ENCODE results near the gene NTM.
"Not testable (repeated sequence)": the region's sequence is repeated elsewhere in the genome, so short reads cannot be mapped to it uniquely, and the experiment has no call there.

NTM gene

GRCh38 chr11:131495423-131495822, 125.0 kb downstream of the NTM start:
- no peak for DNase-seq (ENCODE audit: low read depth in 2 of 2, low spot score in 1 of 2)

DNA sequence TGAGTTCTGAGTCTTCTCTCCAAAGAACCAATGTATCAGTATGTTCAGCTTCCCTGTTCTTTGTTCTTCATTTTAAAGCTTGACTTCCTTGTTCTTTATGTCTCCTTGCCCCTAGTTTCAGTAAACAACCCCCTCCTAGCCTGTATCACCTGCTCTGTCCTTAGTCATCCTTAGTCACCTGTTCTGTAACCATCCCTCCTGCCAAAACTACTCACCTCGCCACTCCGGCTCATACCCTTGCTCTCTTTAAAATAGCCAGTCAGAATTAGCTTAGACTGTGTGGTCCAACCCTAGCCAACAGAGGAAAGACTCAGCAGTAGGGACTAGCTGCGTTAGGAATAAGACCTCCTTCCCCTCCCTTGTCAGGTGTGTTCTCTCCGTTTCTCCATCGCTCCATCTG, 127.3 kb downstream of the NTM start:
- not testable (repeated sequence) for DNase-seq (ENCODE audit: low read depth in 2 of 2, low spot score in 1 of 2)

GRCh38 chr11:131498631-131499160, 128.3 kb downstream of the NTM start:
- no peak for DNase-seq (ENCODE audit: low read depth in 2 of 2, low spot score in 1 of 2)

- DNase-seq (ENCODE audit: low read depth in 2 of 2, low spot score in 1 of 2): no peak
Observed at GRCh38 chr11:131499199-131499598, 128.8 kb downstream of the NTM start.

DNA sequence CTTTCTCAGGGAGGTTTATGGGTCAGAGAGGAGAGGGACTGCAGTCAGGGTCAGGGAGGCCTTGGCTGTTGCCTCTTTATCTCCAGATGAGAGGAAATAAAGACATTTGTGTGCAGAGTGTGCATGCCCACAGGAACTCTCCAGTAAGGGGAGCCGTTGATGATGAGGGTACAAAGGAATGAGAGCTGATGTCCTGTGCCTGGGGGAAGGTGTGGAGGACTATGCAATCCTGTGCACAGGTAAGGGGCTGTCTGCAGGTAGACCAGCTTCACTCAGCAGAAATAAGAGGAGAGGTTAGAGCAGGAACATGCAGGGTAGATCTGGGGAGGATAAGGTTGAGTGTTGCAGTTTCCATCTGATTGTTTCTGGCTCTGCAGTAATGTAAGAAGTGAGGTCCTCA, 132.6 kb downstream of the NTM start:
- no peak for DNase-seq (ENCODE audit: low read depth in 2 of 2, low spot score in 1 of 2)

GRCh38 chr11:131504199-131504949, 134.0 kb downstream of the NTM start:
- DNase-seq (ENCODE audit: low read depth in 2 of 2, low spot score in 1 of 2): no peak

- no peak for DNase-seq (ENCODE audit: low read depth in 2 of 2, low spot score in 1 of 2)
Observed at GRCh38 chr11:131506348-131506747, 135.9 kb downstream of the NTM start.

GRCh38 chr11:131510662-131511061, 140.2 kb downstream of the NTM start:
- no peak for DNase-seq (ENCODE audit: low read depth in 2 of 2, low spot score in 1 of 2)

- no peak for DNase-seq (ENCODE audit: low read depth in 2 of 2, low spot score in 1 of 2)
Observed at GRCh38 chr11:131511794-131512193, 141.4 kb downstream of the NTM start.

DNA sequence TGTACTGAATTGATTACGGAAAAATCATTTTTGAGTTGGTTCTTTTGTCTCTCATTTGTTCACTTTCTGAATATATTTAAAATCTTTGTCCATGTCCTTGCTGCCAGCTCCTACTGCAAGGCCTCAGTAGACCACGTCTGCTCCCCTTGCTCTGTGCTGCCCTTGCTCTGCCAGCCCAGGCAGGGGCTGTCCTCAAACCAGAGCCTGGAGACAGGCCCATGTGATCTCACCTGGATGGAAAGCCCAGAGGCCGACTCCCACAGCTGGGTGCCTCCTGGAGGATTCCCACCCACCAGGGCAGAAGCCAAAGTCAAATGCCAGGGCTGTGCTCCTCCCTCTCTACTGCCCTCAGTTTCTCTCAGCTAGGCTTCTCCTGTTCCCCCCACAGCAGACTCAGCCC, 141.8 kb downstream of the NTM start:
- no peak for DNase-seq (ENCODE audit: low read depth in 2 of 2, low spot score in 1 of 2)

DNA sequence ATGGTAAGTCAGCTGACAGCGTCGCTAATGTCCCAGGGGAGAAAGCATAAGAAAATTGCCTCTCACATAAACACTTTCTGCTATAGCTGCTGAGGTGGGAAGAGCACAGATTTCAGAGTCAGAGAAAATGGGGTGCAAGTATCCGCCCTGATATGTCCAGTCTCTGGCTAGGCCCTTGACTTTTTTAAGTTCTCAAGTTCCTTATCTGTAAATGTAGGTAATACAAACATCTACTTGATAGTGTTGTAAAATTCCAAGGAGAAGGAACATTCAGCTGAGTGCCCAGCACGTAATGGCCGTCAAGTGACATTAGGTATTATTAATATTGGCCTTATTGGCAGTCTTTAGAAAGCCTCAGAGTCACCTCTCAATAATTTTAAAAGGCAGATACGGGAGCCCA, 143.6 kb downstream of the NTM start:
- no peak for DNase-seq (ENCODE audit: low read depth in 2 of 2, low spot score in 1 of 2)

GRCh38 chr11:131518305-131518838, 148.0 kb downstream of the NTM start:
- DNase-seq (ENCODE audit: low read depth in 2 of 2, low spot score in 1 of 2): no peak

DNA sequence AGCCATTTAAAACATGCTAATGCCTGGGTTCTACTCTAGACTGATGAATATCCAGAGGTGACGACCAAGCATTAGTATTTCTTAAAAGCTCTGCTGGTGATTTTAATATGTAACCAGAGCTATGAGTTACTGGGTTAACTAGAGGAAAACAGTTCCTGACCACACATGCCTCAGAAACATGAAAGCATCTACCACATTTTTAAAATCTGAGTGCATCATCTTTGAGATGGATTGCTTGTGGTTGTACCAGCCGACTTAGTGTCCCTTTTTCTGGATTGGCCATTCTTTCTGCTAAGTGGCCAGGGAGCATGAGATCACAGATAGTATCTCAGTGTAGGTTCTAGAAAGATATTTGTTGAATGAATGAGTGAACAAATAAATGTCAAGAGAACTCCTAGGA, 152.4 kb downstream of the NTM start:
- DNase-seq (ENCODE audit: low read depth in 2 of 2, low spot score in 1 of 2): no peak

DNA sequence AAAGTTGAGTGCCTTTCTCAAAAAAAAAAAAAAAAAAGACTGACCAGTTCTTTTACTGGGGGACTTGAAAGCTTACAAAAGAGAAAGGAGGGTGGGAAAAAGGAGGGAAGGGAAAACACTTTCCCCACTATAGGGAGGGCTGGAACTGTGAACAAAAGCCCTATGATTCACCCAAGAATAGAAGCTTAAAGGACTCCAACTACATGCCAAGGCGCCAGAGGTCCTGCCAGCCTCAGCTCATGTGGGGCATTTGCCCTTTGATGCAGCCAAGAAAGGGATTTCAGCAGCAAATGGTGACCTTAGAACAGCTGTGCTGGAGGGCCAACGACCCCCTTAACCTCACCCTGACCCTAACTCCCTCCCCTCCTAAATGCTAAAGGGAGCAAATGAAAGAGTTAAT, 160.0 kb downstream of the NTM start:
- no peak for DNase-seq (ENCODE audit: low read depth in 2 of 2, low spot score in 1 of 2)

GRCh38 chr11:131533149-131533548, 162.7 kb downstream of the NTM start:
- no peak for DNase-seq (ENCODE audit: low read depth in 2 of 2, low spot score in 1 of 2)

DNA sequence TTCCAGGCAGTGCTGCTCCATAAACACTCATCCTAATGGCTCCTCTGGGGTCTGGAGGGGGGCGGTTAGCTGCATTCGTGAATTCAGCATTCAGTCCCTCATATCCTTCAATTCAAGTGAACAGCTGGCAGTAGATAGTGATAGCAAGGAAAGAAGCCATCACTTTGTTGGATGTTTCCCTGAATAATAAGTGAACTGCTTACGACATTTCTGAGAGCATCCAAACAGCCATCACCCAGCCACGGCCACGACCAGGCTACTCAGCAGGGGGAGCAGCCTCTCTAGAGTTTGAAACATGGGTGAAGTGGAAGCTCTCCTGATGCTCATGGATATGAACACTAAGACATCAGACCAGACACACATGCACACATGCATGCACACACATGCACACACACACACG, 163.6 kb downstream of the NTM start:
- DNase-seq (ENCODE audit: low read depth in 2 of 2, low spot score in 1 of 2): no peak

- DNase-seq (ENCODE audit: low read depth in 2 of 2, low spot score in 1 of 2): no peak
Observed at GRCh38 chr11:131534611-131535010, 164.2 kb downstream of the NTM start.

DNA sequence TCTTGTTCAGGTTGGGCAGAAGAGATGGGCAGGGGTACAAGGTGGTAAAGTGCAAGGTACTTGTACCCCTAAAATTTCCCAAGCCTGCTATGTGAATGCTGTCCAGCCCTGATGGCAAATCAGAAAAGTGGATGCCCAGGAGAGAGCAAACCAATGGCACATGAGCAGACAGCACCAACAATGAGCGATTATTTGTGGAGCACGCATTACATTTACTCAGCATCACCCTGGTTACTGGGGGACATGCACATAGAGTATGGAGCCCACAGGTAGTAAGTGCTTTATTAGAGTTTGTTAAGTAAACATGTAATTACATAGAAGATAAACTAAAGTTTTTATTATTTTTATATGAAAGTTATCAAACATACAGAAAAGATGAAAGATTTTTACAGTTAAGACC, 165.7 kb downstream of the NTM start:
- no peak for DNase-seq (ENCODE audit: low read depth in 2 of 2, low spot score in 1 of 2)

GRCh38 chr11:131537196-131537595, 166.8 kb downstream of the NTM start:
- DNase-seq (ENCODE audit: low read depth in 2 of 2, low spot score in 1 of 2): no peak

GRCh38 chr11:131537748-131538147, 167.3 kb downstream of the NTM start:
- no peak for DNase-seq (ENCODE audit: low read depth in 2 of 2, low spot score in 1 of 2)

DNA sequence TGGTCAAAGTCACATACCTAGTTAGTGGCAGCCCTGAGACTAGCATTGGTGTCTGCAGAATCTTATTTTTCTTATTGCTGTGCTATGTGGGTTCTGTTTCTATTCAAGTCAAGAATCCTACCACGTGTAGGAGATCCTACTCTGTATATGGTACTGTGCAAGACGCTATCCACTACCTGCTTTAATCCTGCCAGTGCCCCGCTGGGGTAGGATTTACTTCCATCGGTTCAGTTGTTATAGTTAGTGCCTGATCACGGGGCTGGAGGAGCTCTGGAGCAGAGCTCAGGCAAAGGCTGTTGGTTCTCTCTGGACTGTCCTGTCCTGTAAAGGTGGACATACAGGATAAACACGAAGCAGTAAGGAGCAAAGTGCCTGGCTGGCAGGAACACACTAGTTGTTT, 167.9 kb downstream of the NTM start:
- DNase-seq (ENCODE audit: low read depth in 2 of 2, low spot score in 1 of 2): no peak

GRCh38 chr11:131540676-131541075, 170.3 kb downstream of the NTM start:
- DNase-seq (ENCODE audit: low read depth in 2 of 2, low spot score in 1 of 2): no peak
